Endothelial cell of umbilical vein (primary cell): ENCODE data around the gene MVB12B. TPM values are rescaled to one million over a fixed set of nuclear protein-coding genes. Genes with fewer than 3 reads are reported as not detected.

Source experiments
- BruUV-seq: library from RNA; stranded (reverse); fragments of 400-500 nt; replicated peaks from 2 replicates; lab custom pipeline; 2021; lab: Mats Ljungman, UMichigan
- CTCF ChIA-PET: fragments of 300-600, 350-600 bp; sonication (Branson Sonifier 250); formaldehyde crosslinking; loops from one replicate; lab custom pipeline; 2021; ENCODE audit warnings: antibody characterized with exemption, inconsistent platforms; lab: Charles Lee
- POLR2A ChIA-PET: fragments of 300-600, 350-600 bp; sonication (Branson Sonifier 250); formaldehyde crosslinking; loops from one replicate; lab custom pipeline; 2021; ENCODE audit warnings: antibody characterized with exemption, inconsistent platforms; lab: Charles Lee
- DNase-seq: peaks from one replicate; pipeline ENCODE4 v3.0.0-alpha.2; 2011; ENCODE audit warnings: low read depth, low spot score
- FAIRE-seq: peaks from 2 replicates; lab custom pipeline; 2011; peaks lifted over from hg19 to GRCh38; lab: Jason Lieb, UNC
- H2AFZ ChIP-seq: 2 replicates; pipeline ENCODE4 v1.6.0; 2012; ENCODE audit warnings: low read depth, low read length, control low read depth, inconsistent platforms
- H3K27ac ChIP-seq: 2 replicates; pipeline ENCODE4 v1.5.1; 2011; ENCODE audit warnings: low read depth, mild to moderate bottlenecking, control low read depth, low read length, moderate library complexity; ENCODE audit not compliant: insufficient read depth
- H3K27me3 ChIP-seq, 2 experiments: 2 replicates each; pipeline versions ENCODE4 v1.6.0 to v1.6.1; 2011; ENCODE audit warnings: low read length in 2 of 2, mixed read lengths in 1 of 2; ENCODE audit not compliant: control insufficient read depth in 2 of 2, insufficient read depth in 2 of 2
- H3K36me3 ChIP-seq, 2 experiments: 2 replicates in 1 of 2; 3 replicates in 1 of 2; pipeline ENCODE4 v1.5.1; 2011; ENCODE audit warnings: low read length in 2 of 2, mild to moderate bottlenecking in 1 of 2, moderate library complexity in 1 of 2; ENCODE audit not compliant: control insufficient read depth in 2 of 2, insufficient read depth in 2 of 2; ENCODE audit errors: extremely low read depth in 1 of 2
- H3K4me1 ChIP-seq: 3 replicates; pipeline ENCODE4 v1.5.1; 2011; ENCODE audit warnings: mild to moderate bottlenecking, low read length; ENCODE audit not compliant: control insufficient read depth, insufficient read depth; ENCODE audit errors: extremely low read depth
- H3K4me2 ChIP-seq: 2 replicates; pipeline ENCODE4 v1.6.1; 2011; ENCODE audit warnings: low read length, control low read depth, mixed read lengths; ENCODE audit not compliant: insufficient read depth
- H3K4me3 ChIP-seq, 3 experiments: fragments of 200-600 bp in 1 of 3; sonication (generic), shearing (Covaris generic) in 1 of 3; replicated peaks in 1 of 3; 2 replicates each; pipeline ENCODE4 v1.5.1; 2011 to 2016; ENCODE audit warnings: control low read depth in 3 of 3, low read length in 3 of 3, mild to moderate bottlenecking in 2 of 3, inconsistent platforms in 1 of 3, low read depth in 1 of 3, moderate library complexity in 1 of 3; ENCODE audit not compliant: insufficient read depth in 1 of 3
- H3K79me2 ChIP-seq: 2 replicates; pipeline ENCODE4 v1.6.0; 2012; ENCODE audit warnings: low read length, inconsistent platforms; ENCODE audit not compliant: control insufficient read depth, insufficient read depth
- H3K9ac ChIP-seq: replicated peaks from 2 replicates; pipeline ENCODE3; 2011; ENCODE audit warnings: low read length, control low read depth; ENCODE audit not compliant: insufficient read depth; ENCODE audit errors: extremely low read depth
- H3K9me1 ChIP-seq: replicated peaks from 3 replicates; pipeline ENCODE4 v1.6.0; 2011; ENCODE audit warnings: mild to moderate bottlenecking, low read length; ENCODE audit not compliant: control insufficient read depth, insufficient read depth; ENCODE audit errors: extremely low read depth
- H3K9me3 ChIP-seq: replicated peaks from 2 replicates; pipeline ENCODE4 v1.5.1; 2012; ENCODE audit warnings: low read length, inconsistent platforms; ENCODE audit not compliant: control insufficient read depth, insufficient read depth
- H4K20me1 ChIP-seq: replicated peaks from 2 replicates; pipeline ENCODE3; 2011; ENCODE audit warnings: mild to moderate bottlenecking, low read length; ENCODE audit not compliant: control insufficient read depth, insufficient read depth; ENCODE audit errors: extremely low read depth
- CTCF ChIP-seq, 2 donors: IDR thresholded peaks; 1 replicate in 1 of 2; 2 replicates in 1 of 2; pipeline ENCODE4 v1.5.1; 2011; ENCODE audit warnings: low read length in 2 of 2, mild to moderate bottlenecking in 2 of 2, moderate library complexity in 2 of 2, control low read depth in 1 of 2, inconsistent platforms in 1 of 2, low read depth in 1 of 2; ENCODE audit not compliant: insufficient read depth in 1 of 2; ENCODE audit errors: extremely low read depth in 1 of 2
- EZH2 ChIP-seq: IDR thresholded peaks from 2 replicates; pipeline ENCODE4 v1.6.1; 2012; ENCODE audit warnings: borderline replicate concordance, low read depth, mild to moderate bottlenecking, moderate library complexity, low read length, inconsistent platforms; ENCODE audit not compliant: severe bottlenecking
- FOS ChIP-seq: IDR thresholded peaks from 2 replicates; pipeline ENCODE4 v1.6.1; 2011; ENCODE audit warnings: mild to moderate bottlenecking, low read length, moderate library complexity, borderline replicate concordance; ENCODE audit not compliant: insufficient read depth
- GATA2 ChIP-seq: IDR thresholded peaks from 2 replicates; pipeline ENCODE4 v1.7.0; 2011; ENCODE audit warnings: low read depth, mild to moderate bottlenecking, moderate library complexity, mixed read lengths, low read length; ENCODE audit not compliant: insufficient read length, insufficient read depth
- JUN ChIP-seq: IDR thresholded peaks from 2 replicates; pipeline ENCODE4 v1.6.1; 2011; ENCODE audit warnings: borderline replicate concordance, low read depth; ENCODE audit not compliant: insufficient read length, insufficient read depth
- MAX ChIP-seq: IDR thresholded peaks from 2 replicates; pipeline ENCODE4 v1.6.1; 2011; ENCODE audit not compliant: insufficient read depth, insufficient read length
- MYC ChIP-seq: IDR thresholded peaks from one replicate; pipeline ENCODE4 v1.6.1; 2011; ENCODE audit warnings: mild to moderate bottlenecking, low read depth, low read length
- POLR2A ChIP-seq: IDR thresholded peaks from 2 replicates; pipeline ENCODE4 v1.6.1; 2012; ENCODE audit warnings: low read depth, mild to moderate bottlenecking, control low read depth, low read length
- POLR2AphosphoS5 ChIP-seq: IDR thresholded peaks from 2 replicates; pipeline ENCODE4 v1.6.1; 2012; ENCODE audit warnings: low read depth, mild to moderate bottlenecking, control low read depth, low read length, moderate library complexity; ENCODE audit not compliant: insufficient read depth
- dilution Hi-C: fragments of 300-500 bp; cut with MboI; formaldehyde crosslinking; loops from one replicate; pipeline ENCODE4 v1.15.0; 2019; ENCODE audit warnings: low sequenced_read_pairs; ENCODE audit not compliant: extremely low pct_ligation_motif_present
- intact Hi-C: fragments of 100-400 bp; cut with micrococcal nuclease; formaldehyde crosslinking; loops from one replicate; pipeline ENCODE4 v1.10.0; 2022
- polyA plus RNA-seq, 4 experiments: library from polyadenylated mRNA; depleted of rRNA in 3 of 4; stranded (reverse) in 3 of 4; unstranded in 1 of 4; fragments of >200 nt; gene quantifications; 2 replicates each; pipeline versions ENCODE4 v1.2.1 to v1.2.3, GENCODE V29; 2011 to 2012; ENCODE audit warnings: missing spikeins in 1 of 4
- total RNA-seq: library from RNA; stranded (reverse); gene quantifications from 2 replicates; pipeline ENCODE4 v1.2.3, GENCODE V29; 2021

Gene MVB12B
- total and polyA plus RNA-seq, 2 donors (not counting 3 experiments of a cell fraction or from before 2014, with no cell fraction given) = 6.6 to 17.3 TPM

- no peaks in the 10 kb centered on the region for H3K4me1 ChIP-seq
- dilution Hi-C loops = no loop called here
- no peaks in the 10 kb centered on the region for H3K9me3 ChIP-seq
- H2AFZ ChIP-seq = no peak overlapping the region
- H3K27ac ChIP-seq = no peak overlapping the region
- H3K36me3 ChIP-seq = no peaks in the 10 kb centered on the region
- CTCF ChIA-PET = interaction anchor here (0.5 to 1.7 kb wide), 3 partner anchors 52 to 125 kb away, joined by 3 to 5 read pairs (median 3); no protein-coding TSS in a partner anchor
- H3K9ac ChIP-seq = no peak overlapping the region
- H3K9me1 ChIP-seq = no peaks in the 10 kb centered on the region
- POLR2A ChIA-PET = no interaction called here
- no peak overlapping the region for H3K4me2 ChIP-seq
- no peaks in the 10 kb centered on the region for H3K79me2 ChIP-seq
- FAIRE-seq (no peak), DNase-seq (no peak)
- no TSS peak for BruUV-seq
- no peak overlapping the region for H3K4me3 ChIP-seq
- H4K20me1 ChIP-seq = no peaks in the 10 kb centered on the region
- H3K27me3 ChIP-seq = peaks cover 0 to 5% of the 10 kb centered on the region in 2 experiments
- intact Hi-C loops = no loop called here
- TF ChIP-seq FOS (no peak), CTCF (IDR thresholded peaks at IDR 0.05; ENCODE audit: extremely low read depth in 1 of 2, insufficient read depth in 1 of 2, low read depth in 1 of 2, low read length in 2 of 2) (no peak), POLR2A (no peak), GATA2 (no peak), MAX (no peak), JUN (no peak), EZH2 (no peak), MYC (no peak), POLR2AphosphoS5 (no peak)
These were observed 178.4 kb downstream of the MVB12B start for GRCh38 chr9:126504977-126505455.
